ENCODE measurements around the gene EVI5.

Gene EVI5

GRCh38 chr1:92505015-92505692 lies 279.8 kb downstream of the EVI5 start:
- DNase-seq, result no peak

- no peak for DNase-seq
Measured at GRCh38 chr1:92504291-92505014, 280.5 kb downstream of the EVI5 start.

- DNase-seq, result no peak
Measured at GRCh38 chr1:92503926-92504285, 281.0 kb downstream of the EVI5 start.

GRCh38 chr1:92503043-92503925 lies 281.6 kb downstream of the EVI5 start:
- no peak for DNase-seq

- no peak for DNase-seq
Measured at GRCh38 chr1:92502247-92502646, 282.7 kb downstream of the EVI5 start.

GRCh38 chr1:92500552-92500951 lies 284.4 kb downstream of the EVI5 start:
- DNase-seq, result no peak

- peak; percentile 39 for DNase-seq
Measured at GRCh38 chr1:92495392-92496063, 289.4 kb downstream of the EVI5 start.

GRCh38 chr1:92494485-92495141 lies 290.3 kb downstream of the EVI5 start:
- no peak for DNase-seq

- DNase-seq, result no peak
Measured at GRCh38 chr1:92493139-92493538, 291.8 kb downstream of the EVI5 start.

- DNase-seq, result no peak
Measured at GRCh38 chr1:92488832-92489231, 296.1 kb downstream of the EVI5 start.

- no peak for DNase-seq
Measured at GRCh38 chr1:92488416-92488815, 296.5 kb downstream of the EVI5 start.

- no peak for DNase-seq
Measured at GRCh38 chr1:92487078-92487605, 297.8 kb downstream of the EVI5 start.

- peak; percentile 70 for DNase-seq
Measured at GRCh38 chr1:92486251-92487077, 298.4 kb downstream of the EVI5 start, which contains the start of gene GFI1. Gene GFI1, minus strand, starts transcription at chr1:92486925. Its CDS starts 3,438 bp downstream, at chr1:92483487.

- peak; percentile 82 for DNase-seq
Measured at GRCh38 chr1:92485381-92486250, 299.3 kb downstream of the EVI5 start.

- DNase-seq, result peak; percentile 61
Measured at GRCh38 chr1:92484472-92485380, 300.2 kb downstream of the EVI5 start.

GRCh38 chr1:92483610-92484471 lies 301.1 kb downstream of the EVI5 start:
- DNase-seq, result peak; percentile 44

- DNase-seq, result peak; percentile 36
Measured at GRCh38 chr1:92482665-92483609, 302.0 kb downstream of the EVI5 start.
